Kidney (tissue), 14 donors: Measurements from ENCODE around the gene NUCB1. TPM values are rescaled to one million over a fixed set of nuclear protein-coding genes. Genes with fewer than 3 reads are reported as not detected.

ENCODE experiments used
- DNase-seq, 5 donors: peaks; one replicate each; pipeline ENCODE4 v3.0.0-alpha.2; 2013 to 2020
- FAIRE-seq: peaks from 2 replicates; lab custom pipeline; 2012; peaks lifted over from hg19 to GRCh38; lab: Jason Lieb, UNC
- H3K27ac ChIP-seq, 2 donors: one replicate each; pipeline ENCODE4 v1.7.0; 2013; ENCODE audit warnings: low read depth in 2 of 2, low read length in 2 of 2, inconsistent platforms in 1 of 2
- H3K27me3 ChIP-seq: one replicate; pipeline ENCODE4 v1.7.1; 2013; ENCODE audit warnings: low read length, inconsistent platforms; ENCODE audit not compliant: control insufficient read depth, insufficient read depth
- H3K36me3 ChIP-seq, 3 donors: one replicate each; pipeline versions ENCODE4 v1.7.0 to v1.7.1; 2013; ENCODE audit warnings: low read length in 3 of 3, control low read depth in 1 of 3, inconsistent platforms in 1 of 3; ENCODE audit not compliant: insufficient read depth in 3 of 3, control insufficient read depth in 2 of 3
- H3K4me1 ChIP-seq, 3 donors: one replicate each; pipeline versions ENCODE4 v1.7.0 to v1.7.1; 2013; ENCODE audit warnings: low read length in 3 of 3, inconsistent platforms in 1 of 3, low read depth in 1 of 3; ENCODE audit not compliant: control insufficient read depth in 2 of 3, insufficient read depth in 2 of 3
- H3K4me3 ChIP-seq, 3 donors: one replicate each; pipeline versions ENCODE4 v1.7.0 to v1.8.1; 2013; ENCODE audit warnings: low read length in 3 of 3, control low read depth in 1 of 3, inconsistent platforms in 1 of 3
- H3K9ac ChIP-seq, 3 donors: one replicate each; pipeline versions ENCODE4 v1.7.0 to v1.7.1; 2013; ENCODE audit warnings: low read length in 3 of 3, control low read depth in 1 of 3, inconsistent platforms in 1 of 3
- H3K9me3 ChIP-seq, 3 donors: one replicate each; pipeline versions ENCODE4 v1.7.0 to v1.7.1; 2013; ENCODE audit warnings: low read length in 3 of 3, control low read depth in 1 of 3, inconsistent platforms in 1 of 3; ENCODE audit not compliant: control insufficient read depth in 2 of 3, insufficient read depth in 1 of 3
- intact Hi-C: fragments of 100-400 bp; cut with DNase I; formaldehyde crosslinking; loops from one replicate; pipeline ENCODE4 v1.11.1; 2022
- polyA plus RNA-seq: library from polyadenylated mRNA; stranded (reverse); fragments of 350-450 nt; fragmentation: Illumina TruSeq; extraction: RNeasy Lipid Tissue Mini Kit (QIAGEN cat#74804); gene quantifications from one replicate; pipeline ENCODE4 v1.2.3, GENCODE V29; 2014; ENCODE audit warnings: low read depth, low replicate concordance; ENCODE audit not compliant: insufficient read depth
- total RNA-seq: library from RNA; stranded (reverse); fragmentation: NEBNext Ultra II Directional; extraction: Animal tissue kit (Norgen Biotek cat#: 25700); gene quantifications from one replicate; pipeline ENCODE4 v1.2.1, GENCODE V29; 2021
- TF ChIP-seq, protein P1 (sequence below): IDR thresholded peaks from 3 replicates; pipeline ENCODE4 v1.5.1; 2012; ENCODE audit warnings: mild to moderate bottlenecking, moderate library complexity, borderline replicate concordance; ENCODE audit not compliant: insufficient read depth; ENCODE audit errors: extremely low read depth
- donor health status: control.
- donor health status: control.
- donor health status: control.
- donor health status: control.
- donor health status: control.
- donor health status: DM: yes; HTN: yes; CAD: no.
- donor health status: Normal renal cell carcinoma (clear cell type).

The NUCB1 gene
- total and polyA plus RNA-seq, 2 donors from 2014 or later: 265 to 503 TPM

DNA sequence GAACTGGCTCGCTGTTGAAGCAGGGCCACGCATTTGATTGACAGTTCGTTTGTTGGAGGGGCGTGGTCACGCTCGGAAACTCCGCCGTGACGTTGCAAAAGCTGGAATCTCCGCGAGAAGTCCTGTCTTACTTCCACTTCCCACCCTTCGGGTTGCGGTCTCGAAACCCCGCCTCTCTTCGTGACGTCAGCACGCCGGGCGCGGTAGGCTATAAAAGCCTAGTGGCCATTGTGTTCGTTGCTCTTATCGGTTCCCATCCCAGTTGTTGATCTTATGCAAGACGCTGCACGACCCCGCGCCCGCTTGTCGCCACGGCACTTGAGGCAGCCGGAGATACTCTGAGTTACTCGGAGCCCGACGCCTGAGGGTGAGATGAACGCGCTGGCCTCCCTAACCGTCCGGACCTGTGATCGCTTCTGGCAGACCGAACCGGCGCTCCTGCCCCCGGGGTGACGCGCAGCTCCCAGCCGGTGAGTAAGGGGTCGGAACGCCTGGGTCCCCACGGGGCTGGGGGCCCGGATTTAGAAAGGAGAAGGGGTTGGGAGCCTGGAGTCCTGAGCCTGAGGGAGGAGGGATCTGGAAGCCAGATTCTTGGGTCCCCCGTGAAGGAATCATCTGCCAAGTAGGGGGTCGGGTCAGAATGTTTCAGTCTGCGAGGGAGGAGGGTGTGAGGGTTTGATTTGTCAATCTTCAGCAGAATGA is 27.8 kb upstream of the NUCB1 start, which contains the start of gene PPP1R15A:
PPP1R15A (plus strand) TSS at position 240 of the 702 bp plus-strand sequence. CDS start 813 bp downstream, outside the sequence.
- peak; percentile 97 for FAIRE-seq
- TF ChIP-seq, protein P1, sequence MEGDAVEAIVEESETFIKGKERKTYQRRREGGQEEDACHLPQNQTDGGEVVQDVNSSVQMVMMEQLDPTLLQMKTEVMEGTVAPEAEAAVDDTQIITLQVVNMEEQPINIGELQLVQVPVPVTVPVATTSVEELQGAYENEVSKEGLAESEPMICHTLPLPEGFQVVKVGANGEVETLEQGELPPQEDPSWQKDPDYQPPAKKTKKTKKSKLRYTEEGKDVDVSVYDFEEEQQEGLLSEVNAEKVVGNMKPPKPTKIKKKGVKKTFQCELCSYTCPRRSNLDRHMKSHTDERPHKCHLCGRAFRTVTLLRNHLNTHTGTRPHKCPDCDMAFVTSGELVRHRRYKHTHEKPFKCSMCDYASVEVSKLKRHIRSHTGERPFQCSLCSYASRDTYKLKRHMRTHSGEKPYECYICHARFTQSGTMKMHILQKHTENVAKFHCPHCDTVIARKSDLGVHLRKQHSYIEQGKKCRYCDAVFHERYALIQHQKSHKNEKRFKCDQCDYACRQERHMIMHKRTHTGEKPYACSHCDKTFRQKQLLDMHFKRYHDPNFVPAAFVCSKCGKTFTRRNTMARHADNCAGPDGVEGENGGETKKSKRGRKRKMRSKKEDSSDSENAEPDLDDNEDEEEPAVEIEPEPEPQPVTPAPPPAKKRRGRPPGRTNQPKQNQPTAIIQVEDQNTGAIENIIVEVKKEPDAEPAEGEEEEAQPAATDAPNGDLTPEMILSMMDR: no peak
- peak within 1 kb of the TSS; percentile 98 to 100 (median 99) for H3K4me3 ChIP-seq
- peak; percentile 99 to 100 (median 99) for DNase-seq
- H3K9ac ChIP-seq: peak within 1 kb of the TSS; percentile 99 to 100 (median 100)
- peak within 1 kb of the TSS; percentile 100 for H3K27ac ChIP-seq
- peaks cover 4 to 28% (median 13%) of the 10 kb centered on the region in 3 donors for H3K4me1 ChIP-seq
- peaks cover 0 to 14% (median 0%) of the 10 kb centered on the region in 3 donors for H3K36me3 ChIP-seq
- intact Hi-C loops: no loop called here
- H3K9me3 ChIP-seq: no peaks in the 10 kb centered on the region
- H3K27me3 ChIP-seq: no peaks in the 10 kb centered on the region

DNA sequence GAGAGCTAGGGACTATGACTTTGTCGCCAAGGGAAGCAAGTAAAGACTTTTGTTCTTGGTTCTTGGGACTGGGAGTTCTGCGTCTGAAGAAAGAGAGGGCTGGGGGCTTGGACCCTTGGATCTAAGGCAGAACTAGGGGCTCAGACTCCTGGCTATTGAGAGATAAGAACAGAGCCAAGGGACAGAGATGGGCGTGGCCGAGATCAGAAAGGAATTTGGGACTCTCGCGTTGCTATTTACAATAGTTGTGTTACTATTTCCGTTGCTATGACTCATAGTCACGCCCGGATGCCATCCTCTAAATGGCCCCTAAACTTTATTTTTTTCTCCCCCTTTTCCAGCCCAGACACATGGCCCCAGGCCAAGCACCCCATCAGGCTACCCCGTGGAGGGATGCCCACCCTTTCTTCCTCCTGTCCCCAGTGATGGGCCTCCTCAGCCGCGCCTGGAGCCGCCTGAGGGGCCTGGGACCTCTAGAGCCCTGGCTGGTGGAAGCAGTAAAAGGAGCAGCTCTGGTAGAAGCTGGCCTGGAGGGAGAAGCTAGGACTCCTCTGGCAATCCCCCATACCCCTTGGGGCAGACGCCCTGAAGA is 27.1 kb upstream of the NUCB1 start:
- DNase-seq (peak; percentile 90 to 98 (median 94)), FAIRE-seq (no peak)

DNA sequence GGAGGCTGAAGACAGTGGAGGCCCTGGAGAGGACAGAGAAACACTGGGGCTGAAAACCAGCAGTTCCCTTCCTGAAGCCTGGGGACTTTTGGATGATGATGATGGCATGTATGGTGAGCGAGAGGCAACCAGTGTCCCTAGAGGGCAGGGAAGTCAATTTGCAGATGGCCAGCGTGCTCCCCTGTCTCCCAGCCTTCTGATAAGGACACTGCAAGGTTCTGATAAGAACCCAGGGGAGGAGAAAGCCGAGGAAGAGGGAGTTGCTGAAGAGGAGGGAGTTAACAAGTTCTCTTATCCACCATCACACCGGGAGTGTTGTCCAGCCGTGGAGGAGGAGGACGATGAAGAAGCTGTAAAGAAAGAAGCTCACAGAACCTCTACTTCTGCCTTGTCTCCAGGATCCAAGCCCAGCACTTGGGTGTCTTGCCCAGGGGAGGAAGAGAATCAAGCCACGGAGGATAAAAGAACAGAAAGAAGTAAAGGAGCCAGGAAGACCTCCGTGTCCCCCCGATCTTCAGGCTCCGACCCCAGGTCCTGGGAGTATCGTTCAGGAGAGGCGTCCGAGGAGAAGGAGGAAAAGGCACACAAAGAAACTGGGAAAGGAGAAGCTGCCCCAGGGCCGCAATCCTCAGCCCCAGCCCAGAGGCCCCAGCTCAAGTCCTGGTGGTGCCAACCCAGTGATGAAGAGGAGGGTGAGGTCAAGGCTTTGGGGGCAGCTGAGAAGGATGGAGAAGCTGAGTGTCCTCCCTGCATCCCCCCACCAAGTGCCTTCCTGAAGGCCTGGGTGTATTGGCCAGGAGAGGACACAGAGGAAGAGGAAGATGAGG is 26.4 kb upstream of the NUCB1 start:
- no peaks in the 10 kb centered on the region for H3K9me3 ChIP-seq
- H3K9ac ChIP-seq: peak overlapping the region; percentile 96 to 100 (median 99)
- TF ChIP-seq, protein P1: no peak
- peaks cover 4 to 26% (median 13%) of the 10 kb centered on the region in 3 donors for H3K4me1 ChIP-seq
- H3K27me3 ChIP-seq: no peaks in the 10 kb centered on the region
- FAIRE-seq (no peak), DNase-seq (no peak)
- H3K27ac ChIP-seq: peak overlapping the region; percentile 100
- peak overlapping the region; percentile 98 to 100 (median 99) for H3K4me3 ChIP-seq
- intact Hi-C loops: no loop called here
- H3K36me3 ChIP-seq: peaks cover 0 to 14% (median 2%) of the 10 kb centered on the region in 3 donors

More for the DNA sequence above, 27.1 kb upstream of the NUCB1 start:
- Histone ChIP-seq H3K27me3 (no peaks in the 10 kb centered on the region), H3K4me3 (peak overlapping the region; percentile 98 to 100 (median 99)), H3K27ac (peak overlapping the region; percentile 100), H3K9ac (peak overlapping the region; percentile 99 to 100 (median 100)), H3K9me3 (no peaks in the 10 kb centered on the region), H3K4me1 (peaks cover 4 to 26% (median 13%) of the 10 kb centered on the region in 3 donors), H3K36me3 (peaks cover 0 to 14% (median 2%) of the 10 kb centered on the region in 3 donors)
- intact Hi-C loops: no loop called here
- TF ChIP-seq, protein P1: no peak
